Measurements from ENCODE around the gene SYNDIG1L. TPM values are rescaled to one million over a fixed set of nuclear protein-coding genes. Genes with fewer than 3 reads are reported as not detected.

The SYNDIG1L gene
- total and polyA plus RNA-seq, 2 of the 13 experiments (the other 11 are each of a cell fraction or from before 2014, with no cell fraction given): 0.04 TPM; not detected in 1

DNA sequence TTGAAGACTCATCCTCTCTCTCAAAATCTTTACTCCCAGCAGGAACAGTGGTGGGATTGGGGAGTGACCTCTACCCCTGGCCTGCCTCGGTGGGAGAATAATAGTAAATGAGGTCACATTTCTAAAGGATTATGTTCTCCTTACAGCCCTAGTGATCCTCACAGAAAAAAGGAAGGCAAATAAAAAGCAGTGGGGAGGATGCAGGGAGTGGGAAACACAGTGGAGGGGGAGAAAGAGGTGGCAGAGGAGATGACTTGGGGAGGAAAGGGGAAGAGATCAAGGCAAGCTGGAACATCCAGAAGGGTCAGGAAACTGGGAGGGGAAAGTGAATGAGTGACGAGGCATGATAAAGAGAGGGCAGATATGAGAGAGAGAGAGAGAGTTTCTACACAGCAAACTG is 8.3 kb upstream of the SYNDIG1L start:
- TF ChIP-seq KLF16 (CRISPR knock-in tag; IDR thresholded peaks at IDR 0.05) (no peak), ZNF160 (CRISPR knock-in tag; IDR thresholded peaks at IDR 0.05) (no peak), RELA (CRISPR knock-in tag; IDR thresholded peaks at IDR 0.05) (no peak), ZNF24 (IDR thresholded peaks at IDR 0.05) (no peak), ZNF674 (CRISPR knock-in tag; IDR thresholded peaks at IDR 0.05; ENCODE audit: low read depth) (no peak), CBFB (CRISPR knock-in tag; IDR thresholded peaks at IDR 0.05) (no peak), ZNF850 (CRISPR knock-in tag; conservative IDR thresholded peaks at IDR 0.05) (no peak), ZNF614 (CRISPR knock-in tag; IDR thresholded peaks at IDR 0.05; ENCODE audit: borderline replicate concordance) (no peak), MXD4 (CRISPR knock-in tag; IDR thresholded peaks at IDR 0.05) (no peak)
- TF ChIP-seq, protein P1, sequence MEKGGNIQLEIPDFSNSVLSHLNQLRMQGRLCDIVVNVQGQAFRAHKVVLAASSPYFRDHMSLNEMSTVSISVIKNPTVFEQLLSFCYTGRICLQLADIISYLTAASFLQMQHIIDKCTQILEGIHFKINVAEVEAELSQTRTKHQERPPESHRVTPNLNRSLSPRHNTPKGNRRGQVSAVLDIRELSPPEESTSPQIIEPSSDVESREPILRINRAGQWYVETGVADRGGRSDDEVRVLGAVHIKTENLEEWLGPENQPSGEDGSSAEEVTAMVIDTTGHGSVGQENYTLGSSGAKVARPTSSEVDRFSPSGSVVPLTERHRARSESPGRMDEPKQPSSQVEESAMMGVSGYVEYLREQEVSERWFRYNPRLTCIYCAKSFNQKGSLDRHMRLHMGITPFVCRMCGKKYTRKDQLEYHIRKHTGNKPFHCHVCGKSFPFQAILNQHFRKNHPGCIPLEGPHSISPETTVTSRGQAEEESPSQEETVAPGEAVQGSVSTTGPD (CRISPR knock-in tag; IDR thresholded peaks at IDR 0.05): no peak
- TF ChIP-seq, protein P2, sequence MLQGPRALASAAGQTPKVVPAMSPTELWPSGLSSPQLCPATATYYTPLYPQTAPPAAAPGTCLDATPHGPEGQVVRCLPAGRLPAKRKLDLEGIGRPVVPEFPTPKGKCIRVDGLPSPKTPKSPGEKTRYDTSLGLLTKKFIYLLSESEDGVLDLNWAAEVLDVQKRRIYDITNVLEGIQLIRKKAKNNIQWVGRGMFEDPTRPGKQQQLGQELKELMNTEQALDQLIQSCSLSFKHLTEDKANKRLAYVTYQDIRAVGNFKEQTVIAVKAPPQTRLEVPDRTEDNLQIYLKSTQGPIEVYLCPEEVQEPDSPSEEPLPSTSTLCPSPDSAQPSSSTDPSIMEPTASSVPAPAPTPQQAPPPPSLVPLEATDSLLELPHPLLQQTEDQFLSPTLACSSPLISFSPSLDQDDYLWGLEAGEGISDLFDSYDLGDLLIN (CRISPR knock-in tag; IDR thresholded peaks at IDR 0.05; ENCODE audit: borderline replicate concordance): no peak
- H3K79me2 ChIP-seq (ENCODE audit: insufficient read depth, low read length): no peaks in the 10 kb centered on the region
- H3K27me3 ChIP-seq (ENCODE audit: control insufficient read depth in 1 of 2, insufficient read depth in 2 of 2, low read length in 2 of 2): peaks cover 3% of the 10 kb centered on the region in 2 experiments; a peak in 3 of 5 replicates
- no peaks in the 10 kb centered on the region for H3K4me1 ChIP-seq (ENCODE audit: insufficient read depth, low read length)
- H3K9me3 ChIP-seq (ENCODE audit: low read length): no peaks in the 10 kb centered on the region
- H3K36me3 ChIP-seq (replicated peaks in 1 of 2; ENCODE audit: control insufficient read depth in 1 of 2, insufficient read depth in 2 of 2, low read length in 2 of 2): no peaks in the 10 kb centered on the region
- intact Hi-C loops (cut with micrococcal nuclease; ENCODE audit: unreplicated experiment): no loop called here
- no TSS peak for BruUV-seq (replicated peaks)
- no peak for FAIRE-seq
- H2AFZ ChIP-seq (ENCODE audit: low read length): no peak overlapping the region
- H3K4me2 ChIP-seq (ENCODE audit: low read depth, low read length): no peak overlapping the region
- WGBS (ENCODE audit: low lambda C conversion rate): 0% methylated on average over 2 of the region's 2 CpGs
- no peak overlapping the region for H3K4me3 ChIP-seq (replicated peaks in 1 of 3; ENCODE audit: insufficient read depth in 1 of 3, low read depth in 2 of 3, low read length in 3 of 3)
- ChIA-PET CTCF (ENCODE audit: low intra/inter-chr PET ratio, low total read pairs) (no interaction called here), POLR2A (no interaction called here)
- in situ Hi-C loops (cut with HindIII; ENCODE audit: extremely low pct_ligation_motif_present, low pct_unique_long_range_greater_than_20kb): no loop called here
- DNase-seq (ENCODE audit: low spot score): no peak
- no peak for ATAC-seq
- no peak overlapping the region for H3K27ac ChIP-seq (ENCODE audit: extremely low read length, insufficient read depth, low read length)
- H4K20me1 ChIP-seq (ENCODE audit: insufficient read depth, low read length): no peaks in the 10 kb centered on the region
- no peak overlapping the region for H3K9ac ChIP-seq (ENCODE audit: insufficient read depth, low read depth, low read length)
